HL-60 (cell line): ENCODE data around the gene TTC17.

Experiments used
- POLR2AphosphoS5 ChIP-seq: IDR thresholded peaks from 2 replicates; pipeline ENCODE4 v1.6.1; 2012; ENCODE audit warnings: low read depth
- SPI1 ChIP-seq: IDR thresholded peaks from 2 replicates; pipeline ENCODE4 v1.6.1; 2012; ENCODE audit warnings: low read depth, mild to moderate bottlenecking, borderline replicate concordance
- TF ChIP-seq, protein P1 (sequence below): IDR thresholded peaks from one replicate; pipeline ENCODE4 v1.5.1; 2011; ENCODE audit warnings: low read length, control low read depth, inconsistent platforms; ENCODE audit not compliant: insufficient read depth

DNA sequence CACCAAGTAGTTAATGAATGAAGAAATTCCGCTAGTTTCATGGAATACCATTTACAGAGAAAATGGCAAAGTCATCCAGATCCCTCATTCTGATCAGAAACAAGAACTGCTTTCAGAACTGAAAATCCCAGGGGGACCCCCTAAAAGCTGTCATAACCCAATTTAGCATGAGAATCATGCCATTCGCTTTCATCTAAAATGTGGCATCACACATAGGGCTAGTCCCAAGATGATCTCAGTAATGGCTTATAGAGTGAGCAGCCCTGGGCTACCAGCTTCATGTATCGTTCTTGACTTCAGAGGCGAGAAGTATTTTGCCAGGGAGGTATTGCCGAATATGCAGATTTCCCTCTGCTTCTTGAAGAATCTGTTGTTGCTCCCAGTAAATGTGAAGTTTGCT, 134.0 kb downstream of the TTC17 start:
- TF ChIP-seq, protein P1, sequence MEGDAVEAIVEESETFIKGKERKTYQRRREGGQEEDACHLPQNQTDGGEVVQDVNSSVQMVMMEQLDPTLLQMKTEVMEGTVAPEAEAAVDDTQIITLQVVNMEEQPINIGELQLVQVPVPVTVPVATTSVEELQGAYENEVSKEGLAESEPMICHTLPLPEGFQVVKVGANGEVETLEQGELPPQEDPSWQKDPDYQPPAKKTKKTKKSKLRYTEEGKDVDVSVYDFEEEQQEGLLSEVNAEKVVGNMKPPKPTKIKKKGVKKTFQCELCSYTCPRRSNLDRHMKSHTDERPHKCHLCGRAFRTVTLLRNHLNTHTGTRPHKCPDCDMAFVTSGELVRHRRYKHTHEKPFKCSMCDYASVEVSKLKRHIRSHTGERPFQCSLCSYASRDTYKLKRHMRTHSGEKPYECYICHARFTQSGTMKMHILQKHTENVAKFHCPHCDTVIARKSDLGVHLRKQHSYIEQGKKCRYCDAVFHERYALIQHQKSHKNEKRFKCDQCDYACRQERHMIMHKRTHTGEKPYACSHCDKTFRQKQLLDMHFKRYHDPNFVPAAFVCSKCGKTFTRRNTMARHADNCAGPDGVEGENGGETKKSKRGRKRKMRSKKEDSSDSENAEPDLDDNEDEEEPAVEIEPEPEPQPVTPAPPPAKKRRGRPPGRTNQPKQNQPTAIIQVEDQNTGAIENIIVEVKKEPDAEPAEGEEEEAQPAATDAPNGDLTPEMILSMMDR: no peak
- TF ChIP-seq POLR2AphosphoS5 (no peak), SPI1 (no peak)
